Activated T-helper 1 cell treated with anti-CD3 and anti-CD28 coated beads, Interleukin-2, amount 50 U/mL, for 16 hours (primary cell): ENCODE data around the gene CBFA2T3.

Experiments
- DNase-seq, 2 donors: peaks; one replicate each; pipeline ENCODE4 v3.0.0-alpha.2; 2020; ENCODE audit warnings: low read depth in 1 of 2, low spot score in 1 of 2

The CBFA2T3 gene

GRCh38 chr16:88880226-88881006 is 96.6 kb downstream of the CBFA2T3 start:
- DNase-seq: no peak

GRCh38 chr16:88879788-88880055 is 97.3 kb downstream of the CBFA2T3 start:
- no peak for DNase-seq

DNA sequence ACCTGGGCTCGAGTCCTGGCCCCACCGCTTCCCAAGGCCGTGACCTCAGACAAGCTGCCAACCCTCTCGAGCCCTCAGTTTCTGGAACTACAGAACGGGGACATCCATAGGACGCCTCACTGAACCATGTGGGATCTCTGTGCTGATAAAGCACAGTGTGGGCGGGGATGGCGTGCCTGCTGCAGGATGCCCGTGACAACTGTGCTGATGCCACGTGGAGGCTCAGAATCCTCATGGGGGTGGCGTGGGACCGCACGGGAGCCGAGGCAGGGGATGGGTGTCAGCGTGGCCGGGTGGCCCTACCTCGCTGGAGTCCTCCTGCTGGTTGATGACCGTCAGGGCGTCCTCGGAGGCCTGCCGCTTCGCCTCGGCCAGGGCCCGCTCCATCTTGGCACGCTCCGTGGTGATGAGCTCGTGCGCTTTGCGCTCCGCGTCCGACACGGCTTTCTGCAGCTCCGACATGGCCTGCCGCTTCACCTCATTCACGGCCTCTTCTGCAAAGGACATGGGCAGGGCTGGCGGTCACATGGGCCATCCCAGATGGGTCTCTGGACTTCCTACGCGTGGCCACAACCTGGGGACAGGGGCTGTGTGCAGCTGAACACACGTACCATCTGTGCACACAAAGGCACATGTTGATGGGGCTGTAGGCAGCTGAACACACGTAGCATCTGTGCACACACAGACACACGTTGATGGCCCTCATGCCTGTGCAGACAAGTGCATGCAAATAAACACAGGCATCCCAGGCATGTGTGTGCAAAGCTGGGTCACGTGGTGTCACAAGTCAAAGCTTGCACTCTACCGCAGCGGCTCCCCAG is 97.8 kb downstream of the CBFA2T3 start:
- no peak for DNase-seq

- DNase-seq: no peak
Observed at GRCh38 chr16:88878356-88878755, 98.7 kb downstream of the CBFA2T3 start.

- no peak for DNase-seq
Observed at GRCh38 chr16:88877564-88878289, 99.3 kb downstream of the CBFA2T3 start.

DNA sequence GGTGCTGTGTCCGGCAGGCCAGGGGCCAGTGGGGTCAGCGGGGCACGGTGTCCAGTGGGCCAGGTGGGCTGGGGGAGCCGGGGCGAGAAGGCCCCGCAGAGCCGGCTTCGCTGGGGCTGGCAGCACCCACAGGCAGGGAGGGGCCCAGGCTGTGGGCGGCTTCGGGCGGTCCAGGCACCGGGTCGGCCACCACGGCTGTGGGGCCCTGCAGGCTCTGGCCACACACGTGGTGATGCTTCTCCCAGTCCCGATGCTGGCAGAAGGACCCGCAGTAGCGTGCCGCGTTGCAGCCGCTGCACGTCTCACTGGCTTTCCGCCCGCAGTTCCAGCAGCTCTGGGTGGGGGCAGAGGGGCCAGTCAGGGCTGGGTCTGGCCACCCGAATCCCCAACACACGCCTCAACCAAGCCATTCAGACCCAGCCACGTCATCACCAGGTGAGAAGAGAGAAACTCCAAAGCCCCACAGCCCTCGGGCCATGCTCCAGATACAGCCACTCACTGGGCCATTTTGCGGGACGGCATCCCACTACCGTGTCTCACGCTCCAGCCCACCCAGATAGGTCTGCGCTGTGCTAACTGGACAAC is 100.0 kb downstream of the CBFA2T3 start:
- no peak for DNase-seq

- no peak for DNase-seq
Observed at GRCh38 chr16:88875703-88876234, 101.2 kb downstream of the CBFA2T3 start.

GRCh38 chr16:88874938-88875599 is 101.9 kb downstream of the CBFA2T3 start:
- no peak for DNase-seq

DNA sequence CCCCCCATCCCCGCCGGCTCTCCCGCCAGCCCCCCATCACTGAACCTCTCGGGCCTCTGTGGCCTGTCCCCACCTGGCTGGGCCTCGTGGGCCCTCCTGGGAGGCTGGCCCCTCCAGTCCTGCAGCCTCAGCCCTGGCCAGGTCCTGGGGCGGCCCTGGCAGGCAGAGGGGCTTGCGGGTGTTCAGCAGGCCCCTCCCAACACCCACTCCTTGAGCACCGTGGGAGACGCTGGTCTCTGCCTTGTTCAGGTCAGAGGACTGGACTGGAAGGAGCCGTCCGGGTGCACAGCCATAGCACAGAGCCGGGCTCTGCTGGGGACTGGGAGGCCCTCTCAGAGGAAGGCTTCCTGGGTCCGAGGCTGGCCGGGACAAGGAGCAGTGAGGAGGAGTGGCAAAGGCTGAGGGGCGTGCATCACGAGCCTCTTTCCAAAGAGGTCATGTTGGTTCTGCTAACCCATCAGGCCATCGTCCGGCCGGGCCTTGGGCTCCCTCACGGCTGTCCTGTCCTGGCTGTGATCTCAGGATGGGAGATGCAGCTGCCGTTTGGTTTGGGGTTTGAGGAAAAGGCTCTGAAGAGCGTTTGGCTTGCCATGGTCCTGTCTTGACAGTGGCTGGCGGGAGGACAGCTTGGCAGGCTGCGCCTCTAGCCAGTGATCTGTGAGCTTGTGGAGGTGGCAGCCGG is 104.2 kb downstream of the CBFA2T3 start:
- no peak for DNase-seq

- DNase-seq: no peak
Observed at GRCh38 chr16:88871730-88872416, 105.1 kb downstream of the CBFA2T3 start.

DNA sequence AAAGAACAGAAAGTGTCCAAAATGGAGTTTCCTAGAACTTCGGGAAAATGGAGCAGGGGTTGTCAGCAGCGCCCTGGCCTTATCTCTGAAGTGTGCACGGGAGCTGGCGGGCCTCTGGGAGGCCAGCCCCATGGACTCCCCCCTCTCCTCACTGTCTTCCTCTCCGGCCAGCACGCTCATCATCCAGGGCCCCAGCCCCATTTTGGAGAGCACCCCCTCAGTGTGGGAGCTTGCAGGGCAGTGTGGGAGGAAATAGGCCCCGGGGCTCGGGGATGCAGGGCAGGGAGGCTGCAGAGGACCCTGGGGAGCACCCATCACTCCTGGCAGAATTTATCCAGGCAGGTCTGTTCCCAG is 105.7 kb downstream of the CBFA2T3 start:
- DNase-seq: no peak

DNA sequence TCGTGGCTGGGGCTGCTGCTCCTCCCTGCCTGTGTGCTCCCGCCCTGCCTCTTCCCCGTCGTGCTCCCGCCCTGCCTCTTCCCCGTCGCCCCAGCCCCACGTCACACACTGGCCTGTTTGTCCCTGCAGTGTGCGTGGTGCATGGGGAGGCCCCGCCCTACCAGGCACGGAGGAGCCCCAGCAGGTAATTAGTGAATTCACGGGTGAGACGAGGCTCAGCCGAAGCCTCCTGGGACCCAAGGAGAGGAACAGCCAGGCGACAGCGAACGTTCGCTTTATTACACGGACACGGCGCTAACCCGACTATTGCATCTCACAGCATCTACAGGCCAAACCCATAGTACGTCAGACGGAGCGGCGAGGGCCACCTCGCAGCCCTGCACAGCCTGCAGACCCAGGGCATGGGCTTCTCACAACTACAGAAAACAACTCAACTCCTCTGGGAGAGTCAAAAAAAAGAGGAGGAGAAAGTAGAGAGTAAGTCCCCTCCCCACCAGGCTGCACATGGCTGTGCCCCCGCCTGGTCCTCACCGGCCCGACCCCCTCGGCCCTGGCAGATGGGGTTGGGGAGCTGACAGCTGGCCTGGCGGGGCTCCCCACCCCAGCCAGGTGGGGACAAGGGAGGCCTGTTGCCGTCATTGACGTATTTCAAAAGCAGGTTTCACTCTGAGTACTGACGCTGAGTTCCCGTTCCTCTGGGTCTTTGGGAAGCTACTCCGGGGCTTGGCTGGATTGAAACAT is 106.2 kb downstream of the CBFA2T3 start:
- no peak for DNase-seq

DNA sequence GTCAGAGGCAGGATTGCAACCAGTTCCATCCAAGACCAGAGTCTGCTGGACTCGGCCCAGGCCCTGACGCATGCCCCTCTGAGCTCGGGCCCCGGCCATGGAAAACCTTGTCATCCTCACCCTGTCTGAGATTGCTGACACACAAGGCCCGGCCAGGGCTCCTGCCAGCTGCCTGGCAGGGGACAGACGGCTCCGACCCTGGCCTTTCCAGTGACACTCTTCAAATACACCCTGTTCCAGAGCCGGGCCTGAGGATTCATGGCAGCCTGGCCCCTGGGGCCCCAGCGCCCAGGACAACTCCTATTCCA is 107.4 kb downstream of the CBFA2T3 start:
- no peak for DNase-seq

DNA sequence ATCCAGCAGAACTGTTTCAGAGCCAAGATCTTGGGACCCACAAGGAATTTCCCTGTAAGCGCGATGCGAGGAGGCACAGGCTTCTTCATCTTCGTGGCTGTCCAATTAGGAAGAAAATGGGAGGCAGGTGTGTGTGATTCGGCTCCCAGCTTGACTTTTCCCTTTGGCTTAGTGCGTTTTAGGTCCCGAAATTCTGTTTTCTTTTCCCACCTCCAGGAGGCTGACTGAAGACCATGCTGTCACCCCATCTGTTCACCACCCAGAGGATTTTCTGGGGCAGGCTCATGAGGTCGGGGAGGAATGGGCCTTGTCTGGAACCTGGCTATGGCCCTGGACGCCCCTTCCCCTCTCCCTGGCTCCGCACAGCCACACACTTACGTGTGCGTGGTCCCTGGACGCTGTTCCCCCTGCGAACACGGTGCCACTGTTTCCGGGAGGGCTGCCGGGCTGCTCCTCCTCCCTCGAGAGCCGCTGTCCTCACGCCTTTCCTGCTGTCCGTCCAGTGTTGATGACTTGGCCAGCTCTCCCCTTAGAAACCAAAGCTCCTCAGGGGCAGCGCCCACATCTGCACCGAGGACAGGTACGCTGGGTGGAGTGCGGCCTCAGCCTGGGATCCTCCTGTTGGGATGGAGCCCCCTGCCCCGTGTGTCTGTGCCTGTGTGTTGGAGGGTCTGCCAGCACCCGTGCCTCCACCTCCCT is 107.9 kb downstream of the CBFA2T3 start:
- no peak for DNase-seq

GRCh38 chr16:88867581-88868246 is 109.3 kb downstream of the CBFA2T3 start:
- no peak for DNase-seq

- no peak for DNase-seq
Observed at GRCh38 chr16:88866151-88866920, 110.7 kb downstream of the CBFA2T3 start, which contains the start of gene PABPN1L. PABPN1L (minus strand) TSS chr16:88866660; CDS start chr16:88866606, 54 bp downstream.

DNA sequence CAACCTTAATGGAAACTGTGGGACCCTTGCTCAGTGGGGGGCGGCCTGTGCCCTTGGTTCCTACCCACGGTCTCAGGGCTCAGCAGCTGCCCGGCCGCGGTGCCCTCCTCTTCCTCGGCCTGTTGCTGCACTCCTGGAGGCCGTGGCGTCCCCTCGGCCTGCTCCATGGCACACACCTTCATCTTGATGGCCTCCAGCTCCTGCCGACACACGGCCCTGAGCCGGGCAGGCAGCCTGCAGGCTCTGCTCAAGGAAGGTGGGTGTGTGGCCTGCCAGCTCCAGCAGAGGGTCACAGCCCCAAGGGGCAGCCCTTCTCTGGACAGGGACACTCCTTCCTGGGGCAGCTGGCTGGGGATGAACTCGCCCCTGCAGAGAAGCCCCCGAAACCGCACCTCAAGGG is 111.3 kb downstream of the CBFA2T3 start:
- no peak for DNase-seq
